Subcutaneous adipose tissue (tissue), 4 donors: Measurements from ENCODE around the gene PIK3C3. TPM values are rescaled to one million over a fixed set of nuclear protein-coding genes. Genes with fewer than 3 reads are reported as not detected.

Source experiments
- total RNA-seq, 4 donors: library from RNA; depleted of rRNA; stranded (reverse); fragments of >200 nt; gene quantifications; one replicate each; pipeline ENCODE4 v1.1.0, GENCODE V29; 2016
- TF ChIP-seq, protein P1 (sequence below): fragments of 450-650 bp; IDR thresholded peaks from one replicate; pipeline ENCODE4 v1.5.1; 2016; ENCODE audit warnings: low read depth, mild to moderate bottlenecking, control low read depth, antibody characterized with exemption, moderate library complexity

PIK3C3 gene
- total RNA-seq, 4 donors from 2014 or later = 41.1 to 60.1 (median 47.6) TPM

DNA sequence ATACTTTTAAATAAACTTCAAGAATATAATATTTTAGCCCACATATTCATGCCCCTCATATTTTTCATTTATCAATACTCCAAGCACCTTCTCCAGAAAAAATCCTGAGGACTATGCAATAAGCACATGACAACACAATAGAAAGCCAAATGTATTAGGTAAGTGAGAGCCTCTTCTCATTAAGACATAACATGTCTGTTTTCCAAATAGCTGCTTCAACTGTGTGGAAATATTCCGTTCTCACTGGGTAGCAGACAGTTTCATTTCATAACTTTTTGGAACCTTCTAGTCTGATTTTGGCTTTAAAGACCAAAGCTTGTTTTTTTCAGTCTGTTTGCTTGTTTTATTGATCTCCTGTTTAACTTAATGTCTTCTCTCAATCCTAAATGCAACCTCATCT lies 137.8 kb downstream of the PIK3C3 start:
- TF ChIP-seq, protein P1, sequence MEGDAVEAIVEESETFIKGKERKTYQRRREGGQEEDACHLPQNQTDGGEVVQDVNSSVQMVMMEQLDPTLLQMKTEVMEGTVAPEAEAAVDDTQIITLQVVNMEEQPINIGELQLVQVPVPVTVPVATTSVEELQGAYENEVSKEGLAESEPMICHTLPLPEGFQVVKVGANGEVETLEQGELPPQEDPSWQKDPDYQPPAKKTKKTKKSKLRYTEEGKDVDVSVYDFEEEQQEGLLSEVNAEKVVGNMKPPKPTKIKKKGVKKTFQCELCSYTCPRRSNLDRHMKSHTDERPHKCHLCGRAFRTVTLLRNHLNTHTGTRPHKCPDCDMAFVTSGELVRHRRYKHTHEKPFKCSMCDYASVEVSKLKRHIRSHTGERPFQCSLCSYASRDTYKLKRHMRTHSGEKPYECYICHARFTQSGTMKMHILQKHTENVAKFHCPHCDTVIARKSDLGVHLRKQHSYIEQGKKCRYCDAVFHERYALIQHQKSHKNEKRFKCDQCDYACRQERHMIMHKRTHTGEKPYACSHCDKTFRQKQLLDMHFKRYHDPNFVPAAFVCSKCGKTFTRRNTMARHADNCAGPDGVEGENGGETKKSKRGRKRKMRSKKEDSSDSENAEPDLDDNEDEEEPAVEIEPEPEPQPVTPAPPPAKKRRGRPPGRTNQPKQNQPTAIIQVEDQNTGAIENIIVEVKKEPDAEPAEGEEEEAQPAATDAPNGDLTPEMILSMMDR = no peak

DNA sequence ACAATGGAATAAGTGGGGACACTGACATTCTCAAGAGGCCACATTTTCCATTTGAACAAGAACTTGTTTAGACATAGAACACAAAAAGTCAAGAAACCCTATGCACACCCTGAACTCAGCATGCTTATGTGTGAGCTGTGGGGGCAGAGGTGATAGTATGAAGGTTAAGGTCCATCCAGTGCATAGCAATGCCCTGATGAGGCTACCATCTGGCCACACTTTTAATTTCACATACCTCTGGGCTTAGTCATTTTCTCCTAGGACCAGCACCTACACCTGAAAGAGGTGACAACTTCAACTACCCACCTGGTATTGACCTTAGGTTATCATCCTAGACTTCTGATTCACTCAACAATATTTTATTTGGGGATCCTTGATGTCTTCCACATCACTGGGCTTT lies 139.8 kb downstream of the PIK3C3 start:
- TF ChIP-seq, protein P1 = no peak

DNA sequence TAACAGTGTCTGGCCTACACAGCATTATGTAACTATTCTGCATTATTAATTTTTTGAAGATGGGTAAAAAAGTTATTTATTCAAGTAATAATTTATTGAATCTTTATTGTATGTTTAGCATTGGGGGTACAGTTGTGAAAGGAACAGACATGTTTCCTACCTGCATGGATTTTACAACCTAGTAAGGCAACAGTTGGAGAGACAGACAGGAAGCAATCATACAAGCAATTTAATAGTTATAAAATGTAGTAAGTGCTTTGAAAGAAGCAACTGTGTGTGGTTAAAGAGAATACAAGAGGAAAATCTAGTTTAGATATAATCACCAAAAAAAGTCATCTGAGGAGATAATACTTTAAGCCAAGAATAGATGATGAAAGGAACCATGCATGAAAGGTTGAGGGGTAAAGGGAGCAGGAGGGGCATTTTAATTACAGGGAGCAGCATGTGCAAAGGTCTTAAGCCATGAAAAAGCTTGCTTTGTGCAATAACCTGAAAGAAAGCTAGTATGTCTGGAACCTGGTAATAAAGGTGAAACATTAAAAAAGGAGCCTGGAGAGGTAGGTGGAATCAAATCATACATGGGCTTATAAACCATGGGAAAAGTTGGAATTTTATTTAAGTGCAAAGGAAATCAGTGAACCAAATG lies 140.8 kb downstream of the PIK3C3 start:
- TF ChIP-seq, protein P1 = no peak

DNA sequence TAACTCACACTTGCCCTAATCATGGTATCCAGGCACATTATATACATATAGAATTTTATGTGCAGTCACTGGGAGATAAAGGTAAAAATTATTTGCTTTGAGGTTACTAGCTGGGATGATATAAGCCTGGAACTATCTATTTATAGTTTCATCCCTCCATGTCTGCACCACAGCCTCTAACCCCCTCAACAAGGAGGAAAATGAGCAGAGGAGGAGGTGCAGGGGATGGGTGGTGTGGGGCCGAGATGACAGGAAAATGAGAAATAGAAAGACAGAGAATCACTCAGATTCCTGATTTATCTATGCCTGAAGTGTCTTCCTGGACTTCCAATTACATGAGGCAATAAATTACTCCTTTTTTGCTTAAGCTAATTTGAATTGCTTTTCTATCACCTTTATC lies 145.2 kb downstream of the PIK3C3 start:
- TF ChIP-seq, protein P1 = no peak

DNA sequence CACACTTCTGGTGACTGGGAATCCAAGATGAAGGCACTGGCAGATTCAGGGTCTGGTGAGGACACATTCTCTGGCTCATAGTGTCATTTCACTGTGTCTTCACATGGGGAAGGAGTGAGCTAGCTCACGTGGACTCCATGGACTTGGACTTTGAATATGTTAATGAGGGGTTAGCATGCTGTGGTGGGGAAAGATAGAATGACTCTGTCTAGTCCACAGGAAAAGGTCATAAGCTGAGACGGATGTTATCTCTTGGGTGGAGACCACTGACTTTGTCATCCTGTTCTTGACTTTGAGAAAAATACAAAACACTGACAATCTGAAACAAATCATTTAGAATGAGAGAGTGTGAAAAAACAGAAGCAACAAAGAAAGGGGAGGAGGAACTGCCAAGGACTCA lies 145.9 kb downstream of the PIK3C3 start:
- TF ChIP-seq, protein P1 = no peak

DNA sequence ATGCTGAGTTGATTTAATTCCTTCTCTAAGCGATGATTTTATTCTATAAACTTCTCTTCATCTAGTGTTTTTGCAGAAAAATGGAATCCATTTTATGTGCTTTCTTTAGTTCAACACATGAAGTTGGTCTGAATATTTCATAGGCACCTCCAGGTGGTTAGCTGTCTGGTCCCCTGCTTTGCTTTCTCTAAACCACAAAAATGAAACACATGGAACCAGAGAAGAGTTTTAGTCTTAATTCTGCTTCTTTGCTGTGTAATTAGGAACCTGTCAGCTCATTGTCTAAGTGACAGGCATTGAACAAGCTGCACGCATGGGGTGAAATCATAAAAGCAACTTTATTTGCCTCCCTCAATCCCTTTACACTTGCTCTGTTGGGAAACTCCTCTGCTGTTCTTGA lies 150.4 kb downstream of the PIK3C3 start:
- TF ChIP-seq, protein P1 = no peak

DNA sequence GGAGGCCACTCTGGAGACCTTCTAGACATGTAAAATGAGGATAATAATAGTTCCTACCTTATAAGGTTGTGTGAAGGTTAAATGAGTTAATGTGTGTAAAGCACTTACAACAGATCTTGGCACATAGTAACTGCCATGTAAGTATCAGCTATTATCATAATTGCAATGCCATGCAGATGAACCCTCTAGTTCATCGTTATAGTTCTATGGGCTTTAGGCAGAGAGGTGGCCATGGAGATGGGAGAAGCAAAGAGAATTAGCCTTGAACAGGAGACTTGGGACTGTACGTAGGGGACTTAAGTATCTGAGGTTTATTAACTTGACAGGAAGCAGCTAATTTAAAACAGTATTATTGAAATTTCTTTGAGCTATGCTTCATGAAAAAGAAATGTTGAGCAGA lies 151.8 kb downstream of the PIK3C3 start:
- TF ChIP-seq, protein P1 = no peak
